NCI-H1092 (cell line): ENCODE results near the gene CAPS.

Source experiments
- DNase-seq: peaks from one replicate; lab custom pipeline; 2025; lab: John Stamatoyannopoulos, UW

Gene CAPS

GRCh38 chr19:5891938-5892771 is 21.9 kb upstream of the CAPS start:
- no peak for DNase-seq

GRCh38 chr19:5892772-5893275 is 21.2 kb upstream of the CAPS start:
- no peak for DNase-seq

GRCh38 chr19:5893296-5893903 is 20.7 kb upstream of the CAPS start:
- no peak for DNase-seq

GRCh38 chr19:5893907-5894703 is 19.9 kb upstream of the CAPS start:
- no peak for DNase-seq

GRCh38 chr19:5894704-5895349 is 19.2 kb upstream of the CAPS start:
- no peak for DNase-seq

GRCh38 chr19:5895409-5895808 is 18.6 kb upstream of the CAPS start:
- DNase-seq: no peak

- DNase-seq: no peak
Measured at GRCh38 chr19:5895890-5896289, 18.2 kb upstream of the CAPS start.

GRCh38 chr19:5896365-5897076 is 17.5 kb upstream of the CAPS start:
- no peak for DNase-seq

GRCh38 chr19:5897189-5897969 is 16.7 kb upstream of the CAPS start:
- no peak for DNase-seq

GRCh38 chr19:5899728-5900526 is 14.1 kb upstream of the CAPS start:
- DNase-seq: no peak

GRCh38 chr19:5900976-5901375 is 13.1 kb upstream of the CAPS start:
- DNase-seq: no peak

GRCh38 chr19:5903056-5903623 is 10.9 kb upstream of the CAPS start:
- no peak for DNase-seq

GRCh38 chr19:5903624-5904351 is 10.3 kb upstream of the CAPS start, which contains the start of gene NDUFA11:
NDUFA11 (minus strand) TSS chr19:5903790; CDS start chr19:5903708, 82 bp downstream.
- peak; percentile 96 for DNase-seq

- peak; percentile 100 for DNase-seq
Measured at GRCh38 chr19:5904352-5905113, 9.5 kb upstream of the CAPS start, which contains the start of gene VMAC. VMAC (plus strand) TSS chr19:5904872; CDS start chr19:5904891, 19 bp downstream.

- DNase-seq: no peak
Measured at GRCh38 chr19:5905114-5905778, 8.8 kb upstream of the CAPS start.

GRCh38 chr19:5907241-5907640 is 6.8 kb upstream of the CAPS start:
- no peak for DNase-seq

- no peak for DNase-seq
Measured at GRCh38 chr19:5908773-5909442, 5.1 kb upstream of the CAPS start.
